Hypothalamus (tissue), 51 donors: ENCODE data around the gene FAM81B.

Source experiments
- DNase-seq, 51 donors: peaks; one replicate each; lab custom pipeline; 2025; lab: John Stamatoyannopoulos, UW

Gene FAM81B

DNA sequence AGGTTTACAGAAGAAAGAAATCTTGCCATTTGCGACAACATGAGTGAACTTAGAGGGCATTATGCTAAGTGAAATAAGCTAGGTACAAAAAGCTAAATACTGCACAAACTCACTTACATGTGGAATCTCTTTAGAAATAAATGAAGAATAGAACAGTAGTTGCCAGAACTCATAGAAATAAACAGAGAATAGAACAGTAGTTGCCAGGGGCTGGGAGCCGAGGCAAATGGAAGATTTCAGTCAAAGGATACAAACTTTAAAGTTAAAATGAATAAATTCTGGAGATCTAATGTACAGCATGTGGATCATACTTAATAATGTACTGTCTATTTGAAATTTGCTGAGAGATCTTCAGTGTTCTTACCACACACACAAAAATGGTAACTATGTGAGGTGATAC, 63.4 kb downstream of the FAM81B start:
- no peak for DNase-seq

DNA sequence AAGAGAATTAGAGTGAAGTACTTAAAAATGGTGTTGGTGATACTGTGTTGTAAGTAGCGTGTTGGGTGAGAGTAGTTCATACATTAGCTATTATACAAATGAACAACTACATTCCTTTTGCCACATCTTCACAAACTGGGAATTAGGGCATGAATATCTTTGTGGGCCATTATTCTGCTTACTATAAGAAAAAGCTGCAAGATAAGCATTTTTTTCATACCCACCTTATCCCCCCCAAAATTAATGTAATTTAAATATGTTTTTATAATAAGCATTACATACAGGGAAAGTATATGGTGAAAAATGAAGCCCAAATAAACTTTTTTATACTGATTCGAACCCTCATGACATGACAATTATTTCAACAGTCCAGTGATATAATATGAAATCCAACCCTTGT, 69.5 kb downstream of the FAM81B start:
- DNase-seq = no peak

- DNase-seq = no peak
Measured at GRCh38 chr5:95471487-95471886, 80.3 kb downstream of the FAM81B start.

GRCh38 chr5:95471942-95472341, 80.8 kb downstream of the FAM81B start:
- DNase-seq = no peak

GRCh38 chr5:95484421-95484820, 93.3 kb downstream of the FAM81B start:
- no peak for DNase-seq

DNA sequence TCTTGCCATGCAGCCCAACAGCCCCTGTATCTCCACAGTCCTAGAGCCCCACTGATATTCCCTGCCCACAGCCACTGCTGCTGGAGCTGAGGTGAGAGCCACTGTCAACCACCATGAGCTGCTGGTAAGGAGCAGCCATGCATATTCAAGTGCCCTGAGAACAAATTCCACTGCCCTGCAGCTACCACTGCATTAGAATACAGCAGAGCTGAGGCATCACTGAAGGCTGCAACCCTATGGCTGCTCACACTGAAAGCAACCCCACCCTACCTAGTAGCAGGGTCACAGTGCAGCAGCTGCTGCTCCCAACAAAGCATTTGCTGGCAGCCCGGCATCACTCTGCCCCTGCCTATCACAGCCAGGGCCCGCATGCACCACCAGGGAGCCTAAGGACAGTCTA, 95.0 kb downstream of the FAM81B start:
- no peak for DNase-seq

DNA sequence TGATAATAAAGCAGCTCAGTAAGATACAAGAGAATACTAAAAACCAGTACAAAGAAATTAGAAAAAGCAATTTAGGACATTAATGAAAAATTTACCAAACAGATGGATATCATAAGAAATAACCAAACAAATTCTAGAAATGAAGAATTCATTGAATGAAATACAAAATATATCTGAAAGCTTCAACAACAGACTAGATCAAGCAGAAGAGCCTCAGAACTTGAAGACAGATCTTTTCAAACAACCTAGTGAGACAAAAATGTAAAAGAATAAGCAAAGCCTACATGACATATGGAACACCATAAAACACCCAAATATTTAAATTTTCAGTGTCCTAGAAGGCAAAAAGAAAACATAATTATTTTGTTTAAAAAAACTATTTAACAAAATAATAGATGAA, 96.7 kb downstream of the FAM81B start:
- DNase-seq = no peak
